MM.1S (cell line): ENCODE data around the gene BMERB1.

Experiments used
- DNase-seq: peaks from one replicate; pipeline ENCODE4 v3.0.0-alpha.2; 2015
- H2AFZ ChIP-seq: fragments of 300-600 bp; sonication (generic); 2 replicates; pipeline ENCODE4 v1.6.0; 2016; ENCODE audit warnings: antibody characterized with exemption, low read length
- H3F3A ChIP-seq: fragments of 300-600 bp; sonication (generic); 2 replicates; pipeline ENCODE4 v1.6.1; 2016; ENCODE audit warnings: mild to moderate bottlenecking, antibody characterized with exemption, low read length, moderate library complexity, mixed read lengths; ENCODE audit not compliant: insufficient read depth
- H3K27ac ChIP-seq: fragments of 300-600 bp; sonication (generic); 2 replicates; pipeline ENCODE4 v1.5.1; 2016; ENCODE audit warnings: mild to moderate bottlenecking, low read length
- H3K27me3 ChIP-seq: fragments of 300-600 bp; sonication (generic); replicated peaks from 2 replicates; pipeline ENCODE4 v1.6.0; 2016; ENCODE audit warnings: low read length; ENCODE audit not compliant: insufficient read depth
- H3K36me3 ChIP-seq: fragments of 300-600 bp; sonication (generic); replicated peaks from 2 replicates; pipeline ENCODE4 v1.6.1; 2016; ENCODE audit warnings: mild to moderate bottlenecking, low read length, mixed read lengths; ENCODE audit not compliant: insufficient read depth
- H3K4me1 ChIP-seq: fragments of 300-600 bp; sonication (generic); 2 replicates; pipeline ENCODE4 v1.6.1; 2016; ENCODE audit warnings: low read length, mixed read lengths
- H3K4me2 ChIP-seq: fragments of 300-600 bp; sonication (generic); 2 replicates; pipeline ENCODE4 v1.6.0; 2016; ENCODE audit warnings: low read depth, low read length
- H3K4me3 ChIP-seq: fragments of 300-600 bp; sonication (generic); 2 replicates; pipeline ENCODE4 v1.5.1; 2016; ENCODE audit warnings: low read length, mixed read lengths
- H3K79me2 ChIP-seq: fragments of 300-600 bp; sonication (generic); 2 replicates; pipeline ENCODE4 v1.6.1; 2016; ENCODE audit warnings: mixed run types, low read length, mixed read lengths
- H3K9ac ChIP-seq: fragments of 300-600 bp; sonication (generic); 2 replicates; pipeline ENCODE4 v1.6.1; 2016; ENCODE audit warnings: low read length, mixed read lengths
- H3K9me2 ChIP-seq: fragments of 300-600 bp; sonication (generic); replicated peaks from 2 replicates; pipeline ENCODE4 v1.6.1; 2016; ENCODE audit warnings: mild to moderate bottlenecking, low read length, mixed read lengths; ENCODE audit not compliant: insufficient read depth
- H3K9me3 ChIP-seq: fragments of 300-600 bp; sonication (generic); replicated peaks from 2 replicates; pipeline ENCODE4 v1.6.1; 2016; ENCODE audit warnings: mild to moderate bottlenecking, low read length, mixed read lengths; ENCODE audit not compliant: insufficient read depth
- H4K20me1 ChIP-seq: fragments of 300-600 bp; sonication (generic); 2 replicates; pipeline ENCODE4 v1.6.1; 2016; ENCODE audit warnings: mild to moderate bottlenecking, low read length, moderate library complexity, mixed read lengths; ENCODE audit not compliant: insufficient read depth
- EZH2 ChIP-seq: fragments of 300-600 bp; sonication (generic); optimal IDR thresholded peaks from 2 replicates; pipeline ENCODE3; 2017; ENCODE audit warnings: low read depth, mild to moderate bottlenecking, antibody characterized with exemption, low read length, mixed read lengths
- EZH2phosphoT487 ChIP-seq: fragments of 300-600 bp; sonication (generic); IDR thresholded peaks from 2 replicates; pipeline ENCODE4 v1.6.1; 2018; ENCODE audit warnings: antibody characterized with exemption, low read length
- TF ChIP-seq, protein P1 (sequence below): fragments of 300-600 bp; sonication (generic); IDR thresholded peaks from 2 replicates; pipeline ENCODE4 v1.5.1; 2016; ENCODE audit warnings: antibody characterized with exemption, low read length, mixed read lengths

The BMERB1 gene

DNA sequence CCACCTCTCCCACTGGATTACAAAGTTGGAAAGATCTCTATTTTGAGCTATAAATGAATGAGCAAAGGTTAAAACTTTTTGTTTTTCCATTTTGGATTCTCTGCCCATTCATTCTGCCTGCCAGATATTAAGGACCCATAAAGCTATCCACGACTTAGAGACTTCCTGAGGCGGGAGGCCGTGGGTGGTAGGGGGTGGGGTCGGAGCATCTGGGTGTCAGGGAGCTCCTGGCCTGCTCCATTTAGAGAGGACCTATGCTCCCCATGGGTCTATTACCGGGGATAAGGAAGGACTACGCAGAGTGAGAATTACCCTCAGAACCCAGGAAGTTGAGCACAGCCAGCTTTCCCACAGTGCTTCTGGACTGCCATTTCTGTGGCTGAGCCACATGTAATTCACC, 162.7 kb downstream of the BMERB1 start:
- TF ChIP-seq EZH2phosphoT487 (no peak), EZH2 (no peak)
- TF ChIP-seq, protein P1, sequence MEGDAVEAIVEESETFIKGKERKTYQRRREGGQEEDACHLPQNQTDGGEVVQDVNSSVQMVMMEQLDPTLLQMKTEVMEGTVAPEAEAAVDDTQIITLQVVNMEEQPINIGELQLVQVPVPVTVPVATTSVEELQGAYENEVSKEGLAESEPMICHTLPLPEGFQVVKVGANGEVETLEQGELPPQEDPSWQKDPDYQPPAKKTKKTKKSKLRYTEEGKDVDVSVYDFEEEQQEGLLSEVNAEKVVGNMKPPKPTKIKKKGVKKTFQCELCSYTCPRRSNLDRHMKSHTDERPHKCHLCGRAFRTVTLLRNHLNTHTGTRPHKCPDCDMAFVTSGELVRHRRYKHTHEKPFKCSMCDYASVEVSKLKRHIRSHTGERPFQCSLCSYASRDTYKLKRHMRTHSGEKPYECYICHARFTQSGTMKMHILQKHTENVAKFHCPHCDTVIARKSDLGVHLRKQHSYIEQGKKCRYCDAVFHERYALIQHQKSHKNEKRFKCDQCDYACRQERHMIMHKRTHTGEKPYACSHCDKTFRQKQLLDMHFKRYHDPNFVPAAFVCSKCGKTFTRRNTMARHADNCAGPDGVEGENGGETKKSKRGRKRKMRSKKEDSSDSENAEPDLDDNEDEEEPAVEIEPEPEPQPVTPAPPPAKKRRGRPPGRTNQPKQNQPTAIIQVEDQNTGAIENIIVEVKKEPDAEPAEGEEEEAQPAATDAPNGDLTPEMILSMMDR, result no peak
- Histone ChIP-seq H3K4me2 (no peak overlapping the region), H3K79me2 (no peaks in the 10 kb centered on the region), H3K9me3 (no peaks in the 10 kb centered on the region), H3F3A (no peaks in the 10 kb centered on the region; the same call in 1 of the 2 replicates), H2AFZ (no peak overlapping the region), H3K9ac (no peak overlapping the region), H3K4me3 (no peak overlapping the region), H4K20me1 (no peaks in the 10 kb centered on the region), H3K27me3 (no peaks in the 10 kb centered on the region), H3K36me3 (no peaks in the 10 kb centered on the region), H3K27ac (no peak overlapping the region), H3K4me1 (peaks cover 3% of the 10 kb centered on the region; the same call in 1 of the 2 replicates), H3K9me2 (no peaks in the 10 kb centered on the region)
- no peak for DNase-seq

DNA sequence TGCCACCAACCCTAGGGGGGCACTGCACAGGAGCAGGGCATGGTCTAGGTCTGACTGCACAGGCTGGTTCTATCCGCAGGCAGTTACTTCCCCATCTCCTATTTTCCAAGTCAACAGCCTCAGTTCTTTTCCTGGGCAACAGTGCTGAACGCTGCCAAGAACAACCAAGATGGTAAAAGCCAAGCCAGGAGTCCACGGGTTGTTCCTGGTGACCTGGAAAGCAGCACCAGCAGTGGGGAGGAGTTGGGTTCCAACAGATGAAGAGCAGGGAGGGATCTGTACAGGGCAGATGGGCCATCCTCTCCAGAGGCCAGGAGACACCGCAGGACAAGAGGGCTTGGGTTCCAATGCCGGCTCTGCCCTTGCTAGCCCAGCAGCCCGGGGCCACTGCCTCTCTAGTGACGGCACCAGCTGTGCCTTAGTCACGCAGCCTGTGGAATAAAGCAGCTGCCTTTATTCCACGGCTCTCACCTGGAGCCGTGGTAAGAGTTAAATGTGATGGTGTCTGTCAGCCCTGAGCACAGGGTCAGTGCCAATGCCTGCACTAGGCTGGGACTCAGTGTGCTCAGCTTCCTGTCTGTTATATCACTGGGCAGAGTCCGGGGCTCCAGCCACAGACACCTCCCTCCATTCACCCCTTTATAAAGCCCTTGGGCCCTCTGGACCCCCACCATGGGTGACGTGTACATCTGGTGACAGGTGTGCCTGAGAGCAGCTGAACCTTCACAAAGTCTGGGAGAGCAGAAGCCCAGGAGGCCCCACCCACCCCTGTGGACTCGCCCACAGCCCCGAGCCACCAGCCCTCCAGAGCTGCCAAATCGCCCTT, 163.6 kb downstream of the BMERB1 start:
- Histone ChIP-seq H3K4me1 (no peaks in the 10 kb centered on the region), H3K4me3 (no peak overlapping the region), H3K9me2 (no peaks in the 10 kb centered on the region), H3K27ac (no peak overlapping the region), H3K4me2 (no peak overlapping the region), H3K79me2 (no peaks in the 10 kb centered on the region), H3K27me3 (no peaks in the 10 kb centered on the region), H4K20me1 (no peaks in the 10 kb centered on the region), H3K9ac (no peak overlapping the region), H3K9me3 (no peaks in the 10 kb centered on the region), H2AFZ (no peak overlapping the region), H3K36me3 (no peaks in the 10 kb centered on the region), H3F3A (no peaks in the 10 kb centered on the region; the same call in 1 of the 2 replicates)
- no peak for TF ChIP-seq EZH2
- no peak for TF ChIP-seq EZH2phosphoT487
- TF ChIP-seq, protein P1, result no peak
- DNase-seq, result no peak

DNA sequence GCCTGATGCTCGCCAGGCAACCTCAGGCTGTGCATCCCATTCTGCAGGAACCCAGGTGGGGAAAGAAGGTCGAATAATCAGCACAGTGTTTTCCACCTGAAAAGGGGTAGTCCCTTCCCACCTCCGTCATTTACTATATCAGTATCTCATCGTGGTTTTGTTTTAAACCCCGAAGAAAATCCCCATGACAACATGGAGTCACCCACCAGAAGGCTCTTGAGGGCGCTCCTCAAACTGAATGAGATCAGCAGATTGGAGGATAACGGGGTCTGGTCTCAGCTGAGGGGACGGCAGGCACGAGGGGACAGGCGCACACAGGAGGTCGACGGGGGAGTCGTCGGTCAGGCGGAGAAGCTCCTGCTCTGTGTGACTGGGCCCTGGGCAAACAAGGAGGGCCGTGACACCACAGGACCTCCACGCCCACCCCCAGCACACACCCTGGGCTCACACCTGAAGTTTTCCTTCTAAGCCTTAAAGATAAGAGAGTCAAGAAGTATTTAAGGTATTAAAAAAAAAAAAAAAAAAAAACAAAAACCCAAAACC, 164.3 kb downstream of the BMERB1 start:
- H4K20me1 ChIP-seq, result no peaks in the 10 kb centered on the region
- TF ChIP-seq EZH2, result no peak
- no peak for TF ChIP-seq EZH2phosphoT487
- TF ChIP-seq, protein P1, result no peak
- H2AFZ ChIP-seq, result no peak overlapping the region
- no peak overlapping the region for H3K9ac ChIP-seq
- H3K4me1 ChIP-seq, result no peaks in the 10 kb centered on the region
- H3K79me2 ChIP-seq, result no peaks in the 10 kb centered on the region
- H3K9me3 ChIP-seq, result no peaks in the 10 kb centered on the region
- H3K4me3 ChIP-seq, result no peak overlapping the region
- H3K9me2 ChIP-seq, result no peaks in the 10 kb centered on the region
- H3K27ac ChIP-seq, result no peak overlapping the region
- no peaks in the 10 kb centered on the region for H3K27me3 ChIP-seq
- no peak for DNase-seq
- H3K36me3 ChIP-seq, result no peaks in the 10 kb centered on the region
- H3K4me2 ChIP-seq, result no peak overlapping the region
- H3F3A ChIP-seq, result no peaks in the 10 kb centered on the region; the same call in 1 of the 2 replicates
